Subcutaneous adipose tissue (tissue), 4 donors: ENCODE data around the gene PLXNA2. TPM values are rescaled to one million over a fixed set of nuclear protein-coding genes. Genes with fewer than 3 reads are reported as not detected.

Source experiments
- CTCF ChIP-seq: fragments of 450-650 bp; IDR thresholded peaks from one replicate; pipeline ENCODE4 v1.5.1; 2016; ENCODE audit warnings: low read depth, mild to moderate bottlenecking, control low read depth, antibody characterized with exemption, moderate library complexity
- small RNA-seq: library from RNA; depleted of rRNA; stranded (forward); fragments of <200 nt; gene quantifications from one replicate; pipeline ENCODE3, GENCODE V24; 2016
- total RNA-seq, 4 donors: library from RNA; depleted of rRNA; stranded (reverse); fragments of >200 nt; gene quantifications; one replicate each; pipeline ENCODE4 v1.1.0, GENCODE V29; 2016

PLXNA2 gene
- total RNA-seq, 4 donors from 2014 or later = 6.8 to 37.5 (median 14.3) TPM

- TF ChIP-seq CTCF = no peak
Observed at GRCh38 chr1:207983044-207983635, 261.0 kb downstream of the PLXNA2 start.

DNA sequence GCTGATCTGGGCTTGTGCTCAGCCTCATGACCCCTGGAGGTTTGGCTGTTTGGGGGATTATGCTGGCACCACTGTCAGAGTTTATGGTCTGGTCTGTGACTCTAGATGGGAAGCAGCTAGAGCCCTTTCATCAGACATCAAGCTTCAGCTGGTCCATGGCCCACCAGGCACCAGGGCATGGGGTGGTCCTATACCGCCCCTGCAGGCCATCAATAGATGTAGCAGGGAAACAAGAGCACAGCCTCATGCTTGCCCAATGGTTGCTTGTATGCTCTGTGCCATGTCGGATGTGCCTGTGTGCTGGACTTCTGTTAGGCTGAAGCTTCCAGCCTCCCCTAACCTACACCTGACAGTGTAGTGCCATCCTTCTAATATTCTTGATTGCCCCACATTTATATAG lies 262.2 kb downstream of the PLXNA2 start:
- no peak for TF ChIP-seq CTCF

GRCh38 chr1:207978441-207978840 lies 265.7 kb downstream of the PLXNA2 start:
- TF ChIP-seq CTCF = no peak

GRCh38 chr1:207977876-207978275 lies 266.3 kb downstream of the PLXNA2 start:
- no peak for TF ChIP-seq CTCF

- no peak for TF ChIP-seq CTCF
Observed at GRCh38 chr1:207973898-207974568, 270.2 kb downstream of the PLXNA2 start.

GRCh38 chr1:207972337-207972736 lies 271.8 kb downstream of the PLXNA2 start:
- no peak for TF ChIP-seq CTCF

Small RNAs within 50 kb of the gene (small RNA-seq; reads per million reads assigned to genes)
- not detected for gene AL606753.1
